Osteocyte (in vitro differentiated cells): ENCODE data around the gene CDH23. TPM values are rescaled to one million over a fixed set of nuclear protein-coding genes. Genes with fewer than 3 reads are reported as not detected.
A peak's percentile ranks its signal among the peaks of the same experiment; 100 is the strongest.

ENCODE experiments used
- DNase-seq: peaks from one replicate; pipeline ENCODE4 v3.0.0; 2021; ENCODE audit warnings: mixed read lengths; ENCODE audit not compliant: unreplicated experiment; ENCODE audit errors: extremely low spot score
- H3K27ac Mint-ChIP-seq: one replicate; pipeline ENCODE4 v1.8.0; 2021; ENCODE audit warnings: mild to moderate bottlenecking, mixed read lengths; ENCODE audit not compliant: unreplicated experiment
- H3K27me3 Mint-ChIP-seq: one replicate; pipeline ENCODE4 v1.8.0; 2021; ENCODE audit warnings: mixed read lengths; ENCODE audit not compliant: unreplicated experiment
- H3K36me3 Mint-ChIP-seq: one replicate; pipeline ENCODE4 v1.8.0; 2021; ENCODE audit warnings: mixed read lengths; ENCODE audit not compliant: unreplicated experiment
- H3K4me1 Mint-ChIP-seq: one replicate; pipeline ENCODE4 v1.8.0; 2021; ENCODE audit warnings: mixed read lengths; ENCODE audit not compliant: unreplicated experiment
- H3K4me3 Mint-ChIP-seq: one replicate; pipeline ENCODE4 v1.8.0; 2021; ENCODE audit warnings: mild to moderate bottlenecking, moderate library complexity, mixed read lengths; ENCODE audit not compliant: unreplicated experiment
- H3K9me3 Mint-ChIP-seq: one replicate; pipeline ENCODE4 v1.8.0; 2021; ENCODE audit warnings: mixed read lengths; ENCODE audit not compliant: unreplicated experiment
- CTCF ChIP-seq: fragments of 200-600 bp; sonication (generic); IDR thresholded peaks from 2 replicates; pipeline ENCODE4 v1.5.0; 2021; ENCODE audit warnings: antibody characterized with exemption, mild to moderate bottlenecking, moderate library complexity
- total RNA-seq: library from RNA; stranded (reverse); gene quantifications from 2 replicates; pipeline ENCODE4 v1.2.1, GENCODE V29; 2021

CDH23 gene
- total RNA-seq, 1 donor from 2014 or later, result not detected

DNA sequence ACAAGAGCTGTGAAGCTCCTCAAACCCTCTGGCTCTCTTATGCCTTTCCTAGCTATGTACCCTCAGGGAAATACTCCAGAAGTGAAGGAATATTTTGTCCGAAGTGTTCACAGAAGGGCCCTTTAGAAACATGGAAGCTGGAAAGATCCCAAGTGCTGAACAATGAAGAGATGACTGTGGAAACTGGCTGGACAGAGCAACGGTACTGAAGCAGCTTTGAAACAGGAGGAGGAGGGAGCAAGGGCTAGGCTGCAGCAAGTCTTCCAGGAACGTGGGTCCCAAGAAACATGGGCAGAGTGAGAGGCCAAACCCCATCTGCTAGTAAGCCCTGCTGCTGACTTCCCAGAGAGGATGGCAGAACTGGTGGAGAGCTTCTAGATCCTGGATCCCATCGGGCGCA lies 457.3 kb downstream of the CDH23 start:
- H3K36me3 Mint-ChIP-seq, result no peaks in the 10 kb centered on the region
- no peak overlapping the region for H3K27ac Mint-ChIP-seq
- no peak for TF ChIP-seq CTCF
- no peak overlapping the region for H3K4me3 Mint-ChIP-seq
- no peaks in the 10 kb centered on the region for H3K9me3 Mint-ChIP-seq
- DNase-seq, result no peak
- H3K4me1 Mint-ChIP-seq, result peaks cover 21% of the 10 kb centered on the region
- no peaks in the 10 kb centered on the region for H3K27me3 Mint-ChIP-seq

DNA sequence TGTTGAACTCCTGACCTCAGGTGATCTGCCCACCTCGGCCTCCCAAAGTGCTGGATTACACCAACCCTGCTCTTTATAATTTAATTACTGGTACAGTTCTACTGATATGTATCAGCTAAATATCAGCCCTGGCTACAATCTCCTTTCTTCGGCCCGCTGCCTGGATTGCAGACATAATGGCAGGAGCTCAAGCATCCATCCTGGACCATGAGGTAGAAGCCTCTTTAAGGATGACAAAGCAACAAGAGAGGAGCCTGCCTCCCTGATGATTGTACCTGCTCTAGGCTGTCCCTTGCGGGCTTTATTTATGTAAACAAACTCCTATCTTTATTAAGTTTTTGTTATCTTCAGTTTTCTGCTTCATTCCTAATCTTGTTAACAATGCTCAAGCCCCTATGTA lies 459.9 kb downstream of the CDH23 start:
- H3K9me3 Mint-ChIP-seq, result no peaks in the 10 kb centered on the region
- no peak overlapping the region for H3K4me3 Mint-ChIP-seq
- H3K27ac Mint-ChIP-seq, result no peak overlapping the region
- H3K36me3 Mint-ChIP-seq, result no peaks in the 10 kb centered on the region
- peaks cover 25% of the 10 kb centered on the region for H3K4me1 Mint-ChIP-seq
- H3K27me3 Mint-ChIP-seq, result no peaks in the 10 kb centered on the region
- no peak for TF ChIP-seq CTCF
- DNase-seq, result no peak

DNA sequence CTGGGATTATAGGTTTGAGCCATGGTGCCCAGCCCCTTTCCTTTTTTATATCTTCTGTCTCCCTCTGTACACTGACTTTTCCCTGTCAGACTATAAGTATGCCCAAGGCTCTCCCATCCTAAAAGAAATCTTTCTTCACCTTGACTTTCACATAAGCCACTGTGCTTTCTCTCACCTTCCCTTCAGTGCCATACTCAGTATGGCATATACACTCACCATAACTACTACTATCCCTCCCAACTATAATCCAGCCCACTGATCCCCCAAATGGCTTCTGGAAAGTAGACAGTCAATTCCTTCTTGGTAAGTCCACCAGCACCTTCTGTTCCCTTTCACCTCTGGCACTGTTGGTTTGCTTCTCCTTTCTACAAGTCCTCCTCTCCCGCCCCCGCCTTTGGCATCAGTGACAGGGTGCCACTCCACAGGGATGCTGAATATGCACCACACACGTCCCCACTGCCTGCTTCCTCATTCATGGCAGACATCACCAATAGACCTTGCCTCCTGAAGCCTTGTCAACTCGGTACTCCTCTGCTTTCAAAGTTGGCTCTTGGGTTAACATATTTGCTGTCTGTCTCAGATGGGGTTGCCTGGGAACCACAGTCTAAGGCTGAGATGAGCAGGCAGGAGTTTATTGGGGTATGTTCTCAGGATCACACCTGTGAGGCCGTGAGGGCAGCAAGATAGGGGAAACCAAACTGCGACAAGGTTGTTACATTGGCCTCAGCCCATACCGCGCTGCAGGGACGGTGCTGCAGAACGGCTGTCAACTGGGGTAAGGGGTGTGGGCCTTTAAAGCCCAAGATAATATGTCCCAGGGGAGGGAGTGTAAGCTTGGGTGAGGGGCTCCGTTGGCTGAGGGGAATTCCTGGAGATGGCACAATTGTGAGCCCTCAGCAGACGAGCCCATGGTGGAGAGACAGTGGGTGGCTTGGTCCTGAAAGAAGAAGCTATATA lies 461.5 kb downstream of the CDH23 start:
- Mint-ChIP-seq H3K36me3 (no peaks in the 10 kb centered on the region), H3K9me3 (no peaks in the 10 kb centered on the region), H3K27me3 (no peaks in the 10 kb centered on the region), H3K27ac (no peak overlapping the region), H3K4me3 (no peak overlapping the region), H3K4me1 (peaks cover 25% of the 10 kb centered on the region)
- DNase-seq, result no peak
- no peak for TF ChIP-seq CTCF

- H3K36me3 Mint-ChIP-seq, result no peaks in the 10 kb centered on the region
- H3K9me3 Mint-ChIP-seq, result no peaks in the 10 kb centered on the region
- H3K27ac Mint-ChIP-seq, result peak overlapping the region; percentile 99
- peak overlapping the region; percentile 8 for H3K4me3 Mint-ChIP-seq
- H3K27me3 Mint-ChIP-seq, result no peaks in the 10 kb centered on the region
- H3K4me1 Mint-ChIP-seq, result peaks cover 27% of the 10 kb centered on the region
- DNase-seq, result peak; percentile 98
- no peak for TF ChIP-seq CTCF
Measured at GRCh38 chr10:71860243-71861029, 463.7 kb downstream of the CDH23 start.

- no peaks in the 10 kb centered on the region for H3K27me3 Mint-ChIP-seq
- no peaks in the 10 kb centered on the region for H3K9me3 Mint-ChIP-seq
- no peak for TF ChIP-seq CTCF
- H3K4me3 Mint-ChIP-seq, result no peak overlapping the region
- DNase-seq, result no peak
- no peaks in the 10 kb centered on the region for H3K36me3 Mint-ChIP-seq
- H3K27ac Mint-ChIP-seq, result no peak overlapping the region
- peaks cover 34% of the 10 kb centered on the region for H3K4me1 Mint-ChIP-seq
Measured at GRCh38 chr10:71863203-71863602, 466.5 kb downstream of the CDH23 start.
